ENCODE data around the gene CNNM3. TPM values are rescaled to one million over a fixed set of nuclear protein-coding genes. Genes with fewer than 3 reads are reported as not detected.

Gene CNNM3
- polyA plus RNA-seq, 1 donor from 2014 or later: 3.5 TPM

- peaks cover 12 to 23% (median 17%) of the 10 kb centered on the region in 3 donors for H3K4me1 Mint-ChIP-seq
- H3K36me3 Mint-ChIP-seq: peaks cover 4% of the 10 kb centered on the region
- H3K9me3 Mint-ChIP-seq: no peaks in the 10 kb centered on the region
- peak overlapping the region in 1 of 3 donors; percentile 75 for H3K27ac Mint-ChIP-seq
- H3K27me3 Mint-ChIP-seq: no peaks in the 10 kb centered on the region
- peak overlapping the region in 1 of 4 donors; percentile 3 for H3K4me3 Mint-ChIP-seq
These were observed 21.5 kb downstream of the CNNM3 start for GRCh38 chr2:96837575-96837974.

- Mint-ChIP-seq H3K36me3 (peaks cover 7% of the 10 kb centered on the region), H3K9me3 (no peaks in the 10 kb centered on the region), H3K27ac (peak overlapping the region; percentile 27 to 85 (median 84)), H3K4me1 (peaks cover 6 to 15% (median 14%) of the 10 kb centered on the region in 3 donors), H3K27me3 (no peaks in the 10 kb centered on the region), H3K4me3 (peak overlapping the region in 3 of 4 donors; percentile 78 to 87 (median 87))
These were observed 22.6 kb downstream of the CNNM3 start for GRCh38 chr2:96838345-96839292.

- Mint-ChIP-seq H3K4me3 (peak overlapping the region in 3 of 4 donors; percentile 78 to 87 (median 87)), H3K4me1 (peaks cover 5 to 15% (median 13%) of the 10 kb centered on the region in 3 donors), H3K9me3 (no peaks in the 10 kb centered on the region), H3K27me3 (no peaks in the 10 kb centered on the region), H3K27ac (peak overlapping the region; percentile 62 to 85 (median 84)), H3K36me3 (peaks cover 8% of the 10 kb centered on the region)
These were observed 23.3 kb downstream of the CNNM3 start for GRCh38 chr2:96839293-96839874.

GRCh38 chr2:96839875-96840850 is 24.1 kb downstream of the CNNM3 start:
- Mint-ChIP-seq H3K27ac (peak overlapping the region in 1 of 3 donors; percentile 62), H3K4me3 (peak overlapping the region in 3 of 4 donors; percentile 37 to 78 (median 47)), H3K36me3 (peaks cover 8% of the 10 kb centered on the region), H3K9me3 (no peaks in the 10 kb centered on the region), H3K27me3 (no peaks in the 10 kb centered on the region), H3K4me1 (peaks cover under 1 to 13% (median 8%) of the 10 kb centered on the region in 3 donors)

GRCh38 chr2:96841701-96842495 is 25.8 kb downstream of the CNNM3 start:
- Mint-ChIP-seq H3K4me3 (peak overlapping the region in 1 of 4 donors; percentile 6), H3K27me3 (no peaks in the 10 kb centered on the region), H3K4me1 (peaks cover 0 to 11% (median 6%) of the 10 kb centered on the region in 3 donors), H3K9me3 (no peaks in the 10 kb centered on the region), H3K27ac (no peak overlapping the region), H3K36me3 (peaks cover 7% of the 10 kb centered on the region)

- Mint-ChIP-seq H3K4me1 (peaks cover 0 to 11% (median 6%) of the 10 kb centered on the region in 3 donors), H3K27me3 (no peaks in the 10 kb centered on the region)
These were observed 26.5 kb downstream of the CNNM3 start for GRCh38 chr2:96842600-96842999.

GRCh38 chr2:96843538-96844268 is 27.6 kb downstream of the CNNM3 start, which contains the start of gene ANKRD23:
Gene ANKRD23, minus strand, starts transcription at chr2:96844021. Its CDS starts 29 bp downstream, at chr2:96843992.
- Mint-ChIP-seq H3K27ac (peak within 1 kb of the TSS; percentile 6 to 81 (median 47)), H3K36me3 (peaks cover 14% of the 10 kb centered on the region), H3K27me3 (no peaks in the 10 kb centered on the region), H3K4me3 (peak within 1 kb of the TSS in 1 of 4 donors; percentile 6), H3K4me1 (peaks cover 0 to 10% (median 3%) of the 10 kb centered on the region in 3 donors), H3K9me3 (no peaks in the 10 kb centered on the region)

More at GRCh38 chr2:96842600-96842999, 26.5 kb downstream of the CNNM3 start:
- Mint-ChIP-seq H3K27ac (peak overlapping the region in 2 of 3 donors; percentile 6 to 11), H3K4me3 (peak overlapping the region in 1 of 4 donors; percentile 6), H3K36me3 (peaks cover 10% of the 10 kb centered on the region), H3K9me3 (no peaks in the 10 kb centered on the region)

GRCh38 chr2:96844405-96844808 is 28.3 kb downstream of the CNNM3 start:
- Mint-ChIP-seq H3K36me3 (peaks cover 14% of the 10 kb centered on the region), H3K4me1 (peaks cover 0 to 7% (median 0%) of the 10 kb centered on the region in 3 donors), H3K27ac (no peak overlapping the region), H3K9me3 (no peaks in the 10 kb centered on the region), H3K27me3 (no peaks in the 10 kb centered on the region), H3K4me3 (no peak overlapping the region)

- Mint-ChIP-seq H3K36me3 (peaks cover 16% of the 10 kb centered on the region), H3K4me1 (peaks cover 0 to 4% (median 0%) of the 10 kb centered on the region in 3 donors), H3K27ac (no peak overlapping the region), H3K9me3 (no peaks in the 10 kb centered on the region), H3K27me3 (no peaks in the 10 kb centered on the region), H3K4me3 (no peak overlapping the region)
These were observed 30.8 kb downstream of the CNNM3 start for GRCh38 chr2:96846825-96847224.

GRCh38 chr2:96847586-96847985 is 31.5 kb downstream of the CNNM3 start:
- no peak overlapping the region for H3K27ac Mint-ChIP-seq
- no peaks in the 10 kb centered on the region for H3K27me3 Mint-ChIP-seq
- peaks cover 16% of the 10 kb centered on the region for H3K36me3 Mint-ChIP-seq
- H3K9me3 Mint-ChIP-seq: no peaks in the 10 kb centered on the region
- H3K4me1 Mint-ChIP-seq: peaks cover 0 to 4% (median 0%) of the 10 kb centered on the region in 3 donors
- no peak overlapping the region for H3K4me3 Mint-ChIP-seq

- H3K4me3 Mint-ChIP-seq: no peak overlapping the region
- peaks cover 2 to 5% (median 3%) of the 10 kb centered on the region in 3 donors for H3K4me1 Mint-ChIP-seq
- H3K27me3 Mint-ChIP-seq: no peaks in the 10 kb centered on the region
- peaks cover 18% of the 10 kb centered on the region for H3K36me3 Mint-ChIP-seq
- no peak overlapping the region for H3K27ac Mint-ChIP-seq
- no peaks in the 10 kb centered on the region for H3K9me3 Mint-ChIP-seq
These were observed 32.2 kb downstream of the CNNM3 start for GRCh38 chr2:96848264-96848663.

- Mint-ChIP-seq H3K4me3 (peak overlapping the region in 1 of 4 donors; percentile 58), H3K36me3 (peaks cover 11% of the 10 kb centered on the region), H3K4me1 (peaks cover 11 to 19% (median 16%) of the 10 kb centered on the region in 3 donors), H3K27ac (no peak overlapping the region), H3K9me3 (no peaks in the 10 kb centered on the region), H3K27me3 (no peaks in the 10 kb centered on the region)
These were observed 36.6 kb downstream of the CNNM3 start for GRCh38 chr2:96852667-96853066.

GRCh38 chr2:96853321-96853720 is 37.3 kb downstream of the CNNM3 start:
- peaks cover 11 to 19% (median 16%) of the 10 kb centered on the region in 3 donors for H3K4me1 Mint-ChIP-seq
- no peaks in the 10 kb centered on the region for H3K27me3 Mint-ChIP-seq
- H3K27ac Mint-ChIP-seq: no peak overlapping the region
- H3K4me3 Mint-ChIP-seq: peak overlapping the region in 2 of 4 donors; percentile 5 to 58
- peaks cover 7% of the 10 kb centered on the region for H3K36me3 Mint-ChIP-seq
- no peaks in the 10 kb centered on the region for H3K9me3 Mint-ChIP-seq

Data from IgD-negative memory B cell (primary cell).